ENCODE results near the gene IER5.

IER5 gene

DNA sequence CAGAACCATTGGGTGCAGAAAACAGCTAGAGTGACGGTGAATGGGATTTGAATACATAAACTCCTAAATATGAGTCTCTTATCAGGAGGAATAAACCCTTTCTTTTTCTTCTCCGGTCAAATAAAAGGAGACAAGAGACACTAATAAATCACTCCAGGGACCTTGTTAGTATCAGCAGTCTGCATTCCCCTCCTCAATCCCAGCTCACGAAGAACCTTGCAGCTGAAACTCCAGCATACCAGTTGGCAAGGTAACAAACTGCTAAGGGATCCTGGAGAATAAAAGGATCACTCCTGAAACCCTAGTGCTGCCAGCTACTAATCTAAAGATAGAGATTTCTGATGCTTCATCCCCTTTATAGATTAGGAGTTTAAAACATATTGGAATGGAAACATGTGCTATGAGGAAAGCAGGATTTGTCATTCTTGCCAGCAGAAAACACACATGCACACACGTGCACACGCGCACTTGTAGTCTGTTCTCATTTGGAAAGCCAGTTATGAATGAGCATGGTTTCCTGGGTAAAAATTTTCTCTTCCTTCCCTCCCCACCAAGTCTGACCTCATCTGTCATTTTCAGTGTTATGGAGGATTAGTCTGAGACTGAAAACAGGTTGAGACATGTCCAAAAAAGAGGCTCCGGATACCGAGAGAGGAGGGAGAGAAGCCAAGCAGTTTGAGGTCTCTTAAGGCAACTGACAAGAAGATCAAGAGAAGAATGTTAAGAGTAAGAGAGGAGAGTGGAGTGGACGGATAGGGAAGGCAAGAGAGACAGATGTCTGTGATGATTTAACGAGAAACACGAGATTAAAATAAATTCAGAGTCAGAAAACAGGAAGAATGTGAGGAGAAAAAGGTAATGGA lies 10.9 kb downstream of the IER5 start (continued):
- TF ChIP-seq ZBTB21 (tag by site-specific recombination; IDR thresholded peaks at IDR 0.05) (peak; percentile 69; the same call in 1 of the 2 replicates), ZNF707 (tag by site-specific recombination; IDR thresholded peaks at IDR 0.05) (no peak), ATF2 (tag by site-specific recombination; IDR thresholded peaks at IDR 0.05; ENCODE audit: low read depth) (peak; percentile 85), ZNF2 (tag by site-specific recombination; IDR thresholded peaks at IDR 0.05) (no peak), ZFHX2 (tag by site-specific recombination; conservative IDR thresholded peaks at IDR 0.05) (no peak), REST (tag by site-specific recombination; IDR thresholded peaks at IDR 0.05) (no peak), YY1 (tag by site-specific recombination; IDR thresholded peaks at IDR 0.05) (no peak), HIC1 (tag by site-specific recombination; IDR thresholded peaks at IDR 0.05) (no peak), ZNF621 (tag by site-specific recombination; IDR thresholded peaks at IDR 0.05) (no peak), ZNF174 (tag by site-specific recombination; IDR thresholded peaks at IDR 0.05) (no peak), TCF7L2 (IDR thresholded peaks at IDR 0.05; ENCODE audit: borderline replicate concordance, low read depth, low read length) (peak; percentile 71), SCRT1 (tag by site-specific recombination; IDR thresholded peaks at IDR 0.05; ENCODE audit: borderline replicate concordance) (no peak), ZNF670 (tag by site-specific recombination; IDR thresholded peaks at IDR 0.05; ENCODE audit: low read depth) (no peak), KLF16 (tag by site-specific recombination; IDR thresholded peaks at IDR 0.05) (no peak), ZNF843 (tag by site-specific recombination; IDR thresholded peaks at IDR 0.05) (peak; percentile 75; the same call in 1 of the 2 replicates), SCRT2 (tag by site-specific recombination; IDR thresholded peaks at IDR 0.05) (peak; percentile 73), BCL11A (tag by site-specific recombination; IDR thresholded peaks at IDR 0.05; ENCODE audit: low read depth) (no peak)
- TF ChIP-seq, protein P1, sequence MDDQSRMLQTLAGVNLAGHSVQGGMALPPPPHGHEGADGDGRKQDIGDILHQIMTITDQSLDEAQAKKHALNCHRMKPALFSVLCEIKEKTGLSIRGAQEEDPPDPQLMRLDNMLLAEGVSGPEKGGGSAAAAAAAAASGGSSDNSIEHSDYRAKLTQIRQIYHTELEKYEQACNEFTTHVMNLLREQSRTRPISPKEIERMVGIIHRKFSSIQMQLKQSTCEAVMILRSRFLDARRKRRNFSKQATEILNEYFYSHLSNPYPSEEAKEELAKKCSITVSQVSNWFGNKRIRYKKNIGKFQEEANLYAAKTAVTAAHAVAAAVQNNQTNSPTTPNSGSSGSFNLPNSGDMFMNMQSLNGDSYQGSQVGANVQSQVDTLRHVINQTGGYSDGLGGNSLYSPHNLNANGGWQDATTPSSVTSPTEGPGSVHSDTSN (CRISPR knock-in tag; IDR thresholded peaks at IDR 0.05): no peak
- TF ChIP-seq, protein P2, sequence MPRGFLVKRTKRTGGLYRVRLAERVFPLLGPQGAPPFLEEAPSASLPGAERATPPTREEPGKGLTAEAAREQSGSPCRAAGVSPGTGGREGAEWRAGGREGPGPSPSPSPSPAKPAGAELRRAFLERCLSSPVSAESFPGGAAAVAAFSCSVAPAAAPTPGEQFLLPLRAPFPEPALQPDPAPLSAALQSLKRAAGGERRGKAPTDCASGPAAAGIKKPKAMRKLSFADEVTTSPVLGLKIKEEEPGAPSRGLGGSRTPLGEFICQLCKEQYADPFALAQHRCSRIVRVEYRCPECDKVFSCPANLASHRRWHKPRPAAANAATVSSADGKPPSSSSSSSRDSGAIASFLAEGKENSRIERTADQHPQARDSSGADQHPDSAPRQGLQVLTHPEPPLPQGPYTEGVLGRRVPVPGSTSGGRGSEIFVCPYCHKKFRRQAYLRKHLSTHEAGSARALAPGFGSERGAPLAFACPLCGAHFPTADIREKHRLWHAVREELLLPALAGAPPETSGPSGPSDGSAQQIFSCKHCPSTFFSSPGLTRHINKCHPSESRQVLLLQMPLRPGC (tag by site-specific recombination; IDR thresholded peaks at IDR 0.05): peak; percentile 85
- TF ChIP-seq, protein P3, sequence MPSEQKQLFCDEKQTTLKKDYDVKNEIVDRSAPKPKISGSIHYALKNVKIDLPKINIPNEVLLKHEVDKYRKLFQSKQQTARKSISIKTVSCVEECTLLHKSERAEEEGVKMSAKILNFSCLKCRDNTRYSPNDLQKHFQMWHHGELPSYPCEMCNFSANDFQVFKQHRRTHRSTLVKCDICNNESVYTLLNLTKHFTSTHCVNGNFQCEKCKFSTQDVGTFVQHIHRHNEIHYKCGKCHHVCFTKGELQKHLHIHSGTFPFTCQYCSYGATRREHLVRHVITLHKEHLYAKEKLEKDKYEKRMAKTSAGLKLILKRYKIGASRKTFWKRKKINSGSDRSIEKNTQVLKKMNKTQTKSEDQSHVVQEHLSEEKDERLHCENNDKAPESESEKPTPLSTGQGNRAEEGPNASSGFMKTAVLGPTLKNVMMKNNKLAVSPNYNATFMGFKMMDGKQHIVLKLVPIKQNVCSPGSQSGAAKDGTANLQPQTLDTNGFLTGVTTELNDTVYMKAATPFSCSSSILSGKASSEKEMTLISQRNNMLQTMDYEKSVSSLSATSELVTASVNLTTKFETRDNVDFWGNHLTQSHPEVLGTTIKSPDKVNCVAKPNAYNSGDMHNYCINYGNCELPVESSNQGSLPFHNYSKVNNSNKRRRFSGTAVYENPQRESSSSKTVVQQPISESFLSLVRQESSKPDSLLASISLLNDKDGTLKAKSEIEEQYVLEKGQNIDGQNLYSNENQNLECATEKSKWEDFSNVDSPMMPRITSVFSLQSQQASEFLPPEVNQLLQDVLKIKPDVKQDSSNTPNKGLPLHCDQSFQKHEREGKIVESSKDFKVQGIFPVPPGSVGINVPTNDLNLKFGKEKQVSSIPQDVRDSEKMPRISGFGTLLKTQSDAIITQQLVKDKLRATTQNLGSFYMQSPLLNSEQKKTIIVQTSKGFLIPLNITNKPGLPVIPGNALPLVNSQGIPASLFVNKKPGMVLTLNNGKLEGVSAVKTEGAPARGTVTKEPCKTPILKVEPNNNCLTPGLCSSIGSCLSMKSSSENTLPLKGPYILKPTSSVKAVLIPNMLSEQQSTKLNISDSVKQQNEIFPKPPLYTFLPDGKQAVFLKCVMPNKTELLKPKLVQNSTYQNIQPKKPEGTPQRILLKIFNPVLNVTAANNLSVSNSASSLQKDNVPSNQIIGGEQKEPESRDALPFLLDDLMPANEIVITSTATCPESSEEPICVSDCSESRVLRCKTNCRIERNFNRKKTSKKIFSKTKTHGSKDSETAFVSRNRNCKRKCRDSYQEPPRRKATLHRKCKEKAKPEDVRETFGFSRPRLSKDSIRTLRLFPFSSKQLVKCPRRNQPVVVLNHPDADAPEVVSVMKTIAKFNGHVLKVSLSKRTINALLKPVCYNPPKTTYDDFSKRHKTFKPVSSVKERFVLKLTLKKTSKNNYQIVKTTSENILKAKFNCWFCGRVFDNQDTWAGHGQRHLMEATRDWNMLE (tag by site-specific recombination; conservative IDR thresholded peaks at IDR 0.05; ENCODE audit: low read depth): 0 out of 2 replicates have a peak, but pooled peaks have one; percentile 12

All from HEK293 (cell line).